Putamen (tissue), 1 donor: ENCODE results near the gene NEK9.
"Not testable (repeated sequence)": the region's sequence is repeated elsewhere in the genome, so short reads cannot be mapped to it uniquely, and the experiment has no call there.

ENCODE experiments used
- DNase-seq: peaks from one replicate; pipeline ENCODE4 v3.0.0-alpha.2; 2016; ENCODE audit warnings: low spot score

Gene NEK9

DNA sequence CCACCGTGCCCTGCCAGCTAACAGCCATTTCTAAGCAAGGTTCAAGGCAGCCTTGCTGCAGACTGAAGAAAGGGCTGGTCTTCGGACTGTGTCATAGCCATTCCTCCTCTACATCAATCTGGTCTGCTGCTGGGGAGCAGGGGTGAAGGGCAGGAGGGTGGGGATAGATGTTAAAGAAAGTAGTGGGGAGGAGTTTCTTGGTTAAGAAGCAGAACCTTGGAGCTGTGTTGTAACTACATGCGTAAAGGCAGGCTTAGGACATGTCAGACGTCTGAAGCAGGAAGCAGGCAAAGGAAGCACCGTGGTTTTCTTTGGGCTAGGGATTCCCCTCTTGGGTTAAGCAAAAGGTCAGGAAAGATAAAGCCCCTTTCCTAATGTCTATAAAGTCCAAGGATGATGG is 18.1 kb upstream of the NEK9 start:
- DNase-seq = no peak

DNA sequence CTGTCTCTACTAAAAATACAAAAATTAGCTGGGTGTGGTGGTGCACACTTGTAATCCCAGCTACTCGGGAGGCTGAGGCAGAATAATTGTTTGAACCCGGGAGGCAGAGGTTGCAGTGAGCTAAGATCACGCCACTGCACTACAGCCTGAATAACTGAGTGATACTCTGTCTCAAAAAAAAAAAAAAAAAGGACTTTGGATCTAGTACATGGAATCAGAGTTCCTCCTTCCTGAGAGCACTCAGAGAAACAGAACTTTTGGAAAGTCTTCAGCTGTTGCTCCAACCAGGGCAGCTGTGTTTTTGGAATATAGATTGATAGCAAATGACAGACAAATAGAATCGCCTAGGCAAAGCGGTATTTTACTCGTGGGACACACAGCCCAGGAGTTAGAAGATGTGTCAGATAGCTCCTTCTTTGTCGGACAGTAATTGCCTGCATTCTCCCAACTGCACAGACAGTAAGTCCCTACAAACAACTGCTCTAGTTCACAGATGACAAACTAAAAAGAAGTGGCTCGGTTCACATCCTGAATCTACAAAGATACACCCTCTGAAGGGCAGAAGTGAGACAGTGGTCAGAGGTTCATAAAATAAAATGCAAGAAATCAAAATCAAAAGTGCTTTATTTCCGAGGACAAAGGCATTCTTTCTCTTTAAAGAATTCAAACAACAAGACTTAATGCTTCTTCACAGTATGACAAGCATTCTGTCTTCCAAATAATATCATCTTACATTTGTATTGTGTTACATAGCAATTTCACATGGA is 17.1 kb upstream of the NEK9 start:
- no peak for DNase-seq

DNA sequence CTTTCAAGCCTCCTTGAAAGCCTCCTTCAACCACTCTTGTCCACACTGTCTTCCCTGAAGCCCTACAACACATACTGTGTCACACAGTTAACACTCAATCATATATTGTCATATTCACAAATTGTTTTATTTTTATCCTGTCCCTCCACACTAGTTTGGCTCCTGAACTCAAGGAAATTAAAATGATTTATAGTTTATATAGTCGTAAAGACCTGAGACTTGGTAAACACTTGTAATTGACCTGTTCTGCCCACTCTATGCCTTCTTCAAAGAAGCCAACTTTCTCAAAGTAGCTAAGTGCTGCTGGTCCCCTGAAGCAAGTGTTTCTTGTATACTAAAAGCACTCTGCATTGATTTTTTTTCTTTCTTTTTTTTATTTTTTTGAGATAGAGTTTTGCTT is 15.6 kb upstream of the NEK9 start:
- no peak for DNase-seq

DNA sequence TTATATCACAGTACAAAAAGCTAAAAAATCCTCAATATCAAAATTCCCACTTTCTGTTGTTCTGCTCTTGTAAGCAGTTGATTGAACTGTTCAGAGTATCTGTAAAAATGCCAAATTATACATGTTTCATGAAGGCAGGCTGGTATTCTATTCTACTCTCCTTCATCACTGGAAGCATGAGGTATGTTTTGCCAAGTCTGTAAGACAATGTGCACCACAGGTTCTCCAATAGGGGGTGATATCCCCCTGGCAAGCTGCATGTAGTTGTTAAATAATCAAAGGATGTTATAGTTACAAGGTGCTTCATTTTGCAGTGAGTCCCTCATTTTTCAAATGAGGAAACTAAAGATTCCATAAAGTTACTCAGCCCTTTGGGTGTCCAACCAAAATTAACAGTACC is 15.1 kb upstream of the NEK9 start:
- DNase-seq = no peak

DNA sequence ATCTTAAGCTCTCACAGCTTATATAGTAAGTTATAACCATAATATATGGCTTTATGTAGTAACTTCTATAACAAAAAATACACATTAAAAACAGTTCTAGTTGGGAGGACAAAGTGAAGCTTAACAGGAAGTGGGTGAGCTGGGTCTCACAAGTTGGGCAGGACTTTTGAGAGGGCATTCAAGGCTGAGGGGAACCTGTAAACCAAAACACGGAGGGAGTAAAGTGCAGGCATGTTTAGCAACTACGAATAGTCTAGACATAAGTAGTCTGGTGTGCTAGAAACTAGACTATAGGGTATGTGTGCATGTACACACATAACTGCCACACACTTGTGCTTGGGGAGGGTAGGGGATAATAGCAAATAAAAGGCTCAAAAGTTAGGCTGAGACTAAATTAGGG is 14.2 kb upstream of the NEK9 start:
- DNase-seq = no peak

DNA sequence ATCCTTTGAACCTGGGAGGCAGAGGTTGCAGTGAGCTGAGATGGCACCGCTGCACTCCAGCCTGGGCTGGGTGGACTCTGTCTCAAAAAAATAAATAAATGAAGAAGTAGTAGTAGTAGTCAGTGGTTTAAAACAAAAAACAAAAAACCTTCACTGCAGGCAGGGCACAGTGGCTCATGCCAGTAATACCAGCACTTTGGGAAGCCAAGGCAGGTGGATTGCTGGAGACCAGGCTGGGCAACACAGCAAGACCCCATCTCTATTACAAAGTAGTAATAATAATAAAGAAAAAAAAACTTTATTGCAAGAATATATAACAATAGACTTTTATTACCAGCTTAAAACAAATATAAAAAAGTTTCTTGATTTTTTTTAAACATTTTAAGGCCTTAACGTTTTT is 13.8 kb upstream of the NEK9 start:
- no peak for DNase-seq

DNA sequence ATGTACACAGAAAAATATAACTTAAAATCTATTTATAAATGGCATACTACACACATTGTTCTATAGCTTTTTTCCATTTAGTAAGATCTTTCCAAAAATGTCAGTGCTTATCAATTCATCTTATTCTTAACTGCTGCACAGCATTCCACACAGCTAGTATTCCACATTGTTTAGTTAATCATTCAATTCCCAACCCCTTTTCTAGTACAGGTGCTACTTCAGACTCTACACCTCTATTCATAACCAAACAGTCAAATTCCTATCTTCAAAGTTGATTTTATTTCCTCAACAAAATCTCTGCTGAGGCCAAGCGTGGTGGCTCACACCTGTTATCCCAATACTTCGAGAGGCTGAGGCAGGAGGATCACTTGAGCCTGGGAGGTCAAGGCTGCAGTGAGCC is 12.3 kb upstream of the NEK9 start:
- no peak for DNase-seq

DNA sequence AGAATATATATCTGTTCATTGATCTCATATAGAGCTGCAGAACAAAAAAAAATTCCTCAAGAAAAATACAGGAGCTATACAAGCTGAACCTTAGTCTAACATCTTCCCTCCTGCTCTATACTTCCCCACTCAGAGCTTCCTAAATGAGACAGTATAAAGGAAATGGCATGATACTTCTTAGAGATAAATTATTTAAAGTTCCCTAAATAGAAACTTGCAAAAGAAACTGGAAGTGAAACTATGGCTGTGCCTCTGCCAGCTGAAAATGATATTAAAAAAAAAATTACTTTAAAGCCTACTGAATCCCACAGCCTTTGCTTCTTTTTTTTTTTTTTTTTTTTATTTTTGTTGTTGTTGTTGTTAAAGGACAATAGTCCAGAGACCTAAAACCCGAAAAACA is 11.6 kb upstream of the NEK9 start:
- DNase-seq = no peak

DNA sequence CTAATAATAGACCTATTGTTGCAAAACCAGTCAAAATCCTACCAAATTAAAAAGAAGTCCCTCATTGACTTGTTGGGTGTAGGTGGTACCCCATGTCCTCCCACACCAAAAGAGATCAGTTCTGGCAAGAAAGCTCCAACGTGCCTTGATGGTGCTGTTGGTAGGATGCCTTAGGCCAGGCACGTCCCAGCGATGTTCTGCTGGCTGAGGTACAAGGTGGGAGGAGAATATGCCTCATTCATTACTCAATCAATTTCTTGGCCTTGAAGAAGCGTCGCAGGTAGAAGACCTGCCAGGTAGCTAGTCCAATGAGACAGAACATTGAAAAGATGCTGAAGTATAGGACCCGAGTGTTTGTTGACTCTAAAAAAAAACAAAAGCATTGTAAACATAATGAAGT is 7.8 kb upstream of the NEK9 start:
- DNase-seq = no peak

DNA sequence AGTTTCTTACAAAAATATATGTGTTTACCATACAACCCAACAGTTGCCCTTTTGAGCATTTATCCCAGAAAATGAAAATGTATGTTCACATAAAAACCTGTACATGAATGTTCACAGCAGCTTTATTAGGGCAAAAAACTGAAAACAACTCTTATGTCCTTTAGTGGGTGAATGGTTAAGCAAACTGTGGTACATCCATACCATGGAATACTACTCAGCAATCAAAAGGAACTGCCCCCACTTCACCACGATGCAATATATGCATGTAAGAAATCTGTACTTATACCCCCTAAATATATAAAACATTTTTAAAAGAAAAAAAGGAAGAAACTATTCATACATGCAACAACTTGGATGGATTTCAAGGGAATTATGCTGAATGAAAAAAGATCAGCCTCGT is 6.7 kb upstream of the NEK9 start:
- no peak for DNase-seq

DNA sequence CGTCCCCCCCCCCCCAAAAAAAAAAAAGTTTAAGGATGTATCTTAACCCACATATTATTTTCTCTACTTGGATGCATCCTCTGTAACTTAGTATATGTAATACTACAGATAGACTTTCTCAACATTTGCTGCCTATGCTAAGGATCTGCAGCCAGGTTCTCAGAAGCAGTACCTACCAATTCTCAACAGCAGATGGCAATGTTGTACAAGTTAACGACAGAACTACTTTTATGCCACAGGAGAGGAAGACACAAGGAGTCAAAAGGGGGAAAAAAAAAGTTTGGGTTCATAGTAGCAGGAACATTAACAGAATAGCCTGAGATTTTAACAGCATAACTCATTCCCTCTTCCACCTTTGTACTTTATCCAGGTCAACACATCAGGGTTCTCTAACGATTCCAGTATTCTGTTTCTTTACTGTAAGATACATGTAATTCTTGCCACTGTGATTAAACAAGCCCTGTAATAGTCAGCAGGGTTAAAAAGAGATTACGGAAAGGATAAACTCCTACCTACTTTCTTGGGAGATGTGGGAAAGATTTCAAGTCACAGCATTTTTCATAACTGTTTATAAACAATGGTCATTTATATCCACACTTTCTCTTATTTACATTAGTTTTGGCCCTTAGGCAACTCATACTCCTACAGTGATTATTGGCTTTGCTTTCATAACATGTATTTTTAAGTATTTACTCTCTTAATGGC is 5.7 kb upstream of the NEK9 start:
- peak; percentile 76 for DNase-seq

DNA sequence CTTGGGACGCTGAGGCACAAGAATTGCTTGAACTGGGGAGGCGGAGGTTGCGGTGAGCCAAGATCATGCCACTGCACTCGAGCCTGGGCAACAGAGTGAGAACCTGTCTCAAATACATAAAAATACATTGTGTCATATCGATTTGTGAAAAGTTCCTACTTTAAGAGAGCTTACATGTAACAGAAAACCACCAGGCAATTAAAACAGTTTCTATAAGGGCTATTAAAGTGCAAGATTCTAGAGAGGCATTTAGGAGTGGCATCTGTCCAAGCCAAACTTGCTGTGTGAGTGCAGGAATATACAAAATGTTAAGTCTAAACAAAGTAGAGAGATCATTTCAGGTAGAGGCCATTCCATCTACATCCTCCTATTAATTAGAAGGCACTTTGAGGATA is 1.7 kb upstream of the NEK9 start:
- no peak for DNase-seq

DNA sequence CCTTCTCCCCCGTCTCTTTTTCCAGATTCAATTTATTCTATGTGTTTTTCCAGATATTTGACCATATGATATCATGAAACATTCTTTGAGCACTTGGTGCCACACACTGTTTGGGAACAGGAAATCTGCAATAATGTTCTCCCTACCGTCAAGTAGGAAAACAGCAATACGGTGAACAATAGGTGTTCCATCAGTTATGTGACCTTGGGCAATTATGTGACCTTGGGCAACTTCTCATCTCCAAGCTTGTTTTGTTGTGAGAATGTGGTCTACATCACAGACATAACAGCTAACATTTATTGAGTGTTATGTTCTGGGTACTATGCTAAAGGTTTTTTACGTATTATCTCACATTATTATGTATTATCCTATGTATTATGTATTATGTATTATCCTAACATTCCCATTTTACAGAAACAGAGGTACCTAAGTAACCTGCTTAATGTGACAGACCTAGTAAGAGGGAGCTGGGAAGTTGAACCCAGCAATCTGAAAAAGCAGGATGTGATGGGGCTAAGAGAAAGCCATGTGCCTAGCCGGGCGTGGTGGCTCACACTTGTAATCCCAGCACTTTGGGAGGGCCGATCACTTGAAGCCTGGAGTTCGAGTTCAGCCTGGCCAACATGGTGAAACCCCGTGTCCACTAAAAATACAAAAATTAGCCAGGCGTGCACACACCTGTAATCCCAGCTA is 1.2 kb upstream of the NEK9 start:
- no peak for DNase-seq

DNA sequence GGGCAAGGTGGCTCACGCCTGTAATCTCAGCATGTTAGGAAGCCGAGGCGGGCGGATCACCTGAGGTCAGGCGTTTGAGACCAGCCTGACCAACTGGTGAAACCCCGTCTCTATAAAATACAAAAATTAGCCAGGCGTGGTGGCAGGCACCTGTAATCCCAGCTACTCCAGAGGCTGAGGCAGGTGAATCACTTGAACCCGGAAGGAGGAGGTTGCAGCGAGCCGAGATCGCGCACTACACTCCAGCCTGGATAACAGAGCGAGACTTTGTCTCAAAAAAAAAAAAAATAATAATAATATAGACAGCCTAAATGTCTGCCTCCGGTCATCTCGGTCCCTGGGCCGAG is 599 bp upstream of the NEK9 start:
- DNase-seq = not testable (repeated sequence)

DNA sequence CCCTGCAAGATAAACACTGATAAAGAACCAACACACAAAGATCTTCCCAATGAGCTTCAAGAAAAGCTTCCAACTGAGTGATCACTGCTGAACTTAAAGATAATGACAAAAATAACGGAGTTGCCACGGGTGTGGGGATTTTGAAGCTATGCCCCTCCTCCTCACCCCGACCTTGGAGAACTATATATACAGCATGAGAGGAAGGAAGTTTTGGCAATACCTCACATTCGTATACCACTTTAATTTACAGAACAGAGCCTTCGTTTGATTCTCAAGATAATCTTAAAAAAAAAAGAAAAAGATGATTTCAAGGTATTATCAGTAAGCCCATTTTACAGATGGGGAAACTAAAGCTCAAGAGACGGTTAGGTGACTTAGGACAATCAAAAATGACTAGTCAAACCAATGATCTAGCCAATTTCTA is 715 bp downstream of the NEK9 start:
- DNase-seq = no peak

DNA sequence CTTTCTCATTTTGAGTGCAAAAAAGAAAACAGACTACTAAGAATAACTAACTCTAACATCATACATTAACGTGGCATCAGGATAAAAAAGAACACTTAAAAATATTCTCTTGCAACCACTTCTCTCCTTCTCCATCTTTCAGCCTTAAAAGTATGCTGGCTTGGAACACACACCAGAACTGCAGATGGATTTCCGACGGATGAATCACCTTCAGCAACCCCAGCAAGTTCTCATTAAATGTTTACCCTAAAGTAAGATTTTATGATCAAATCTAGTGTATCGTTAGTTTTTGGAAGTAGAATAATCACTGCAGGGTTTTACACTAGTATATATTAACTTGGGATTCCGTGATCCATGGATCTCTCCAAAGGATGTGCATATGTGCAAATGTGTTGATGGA is 1.2 kb downstream of the NEK9 start:
- no peak for DNase-seq

DNA sequence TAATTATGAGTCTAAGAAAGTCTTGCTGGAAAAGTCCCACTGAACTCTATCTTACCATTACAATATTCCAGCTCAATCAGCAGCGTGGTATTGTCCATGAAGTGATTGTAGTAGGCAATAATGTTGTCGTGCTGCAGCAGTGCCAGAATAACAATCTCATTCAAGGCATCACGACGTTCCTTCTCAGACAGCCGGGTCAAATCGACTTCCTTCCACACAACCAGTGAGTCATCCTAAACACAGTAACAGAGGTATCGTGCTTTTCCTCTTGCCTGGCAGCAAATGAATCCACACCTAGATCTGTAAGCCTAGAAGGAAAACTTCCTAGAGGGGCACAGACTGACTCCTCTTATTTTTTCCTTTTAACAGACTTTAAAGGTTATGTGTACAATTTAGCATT is 2.9 kb downstream of the NEK9 start:
- no peak for DNase-seq

DNA sequence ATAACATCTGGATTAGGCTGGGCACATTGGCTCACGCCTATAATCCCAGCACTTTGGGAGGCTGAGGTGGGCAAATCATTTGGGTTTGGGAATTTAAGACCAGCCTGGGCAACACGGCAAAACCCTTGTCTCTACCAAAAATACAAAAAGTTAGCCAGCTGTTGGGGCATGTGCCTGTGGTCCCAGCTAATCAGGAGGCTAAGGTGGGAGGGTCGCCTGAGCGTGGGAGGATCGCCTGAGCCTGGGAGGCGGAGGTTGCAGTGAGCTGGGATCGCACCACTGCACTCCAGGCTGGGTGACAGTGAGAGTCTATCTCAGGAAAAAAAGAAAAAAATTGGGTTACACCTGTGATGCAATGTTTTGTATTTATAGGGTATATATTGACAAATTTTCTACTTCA is 5.3 kb downstream of the NEK9 start:
- no peak for DNase-seq

DNA sequence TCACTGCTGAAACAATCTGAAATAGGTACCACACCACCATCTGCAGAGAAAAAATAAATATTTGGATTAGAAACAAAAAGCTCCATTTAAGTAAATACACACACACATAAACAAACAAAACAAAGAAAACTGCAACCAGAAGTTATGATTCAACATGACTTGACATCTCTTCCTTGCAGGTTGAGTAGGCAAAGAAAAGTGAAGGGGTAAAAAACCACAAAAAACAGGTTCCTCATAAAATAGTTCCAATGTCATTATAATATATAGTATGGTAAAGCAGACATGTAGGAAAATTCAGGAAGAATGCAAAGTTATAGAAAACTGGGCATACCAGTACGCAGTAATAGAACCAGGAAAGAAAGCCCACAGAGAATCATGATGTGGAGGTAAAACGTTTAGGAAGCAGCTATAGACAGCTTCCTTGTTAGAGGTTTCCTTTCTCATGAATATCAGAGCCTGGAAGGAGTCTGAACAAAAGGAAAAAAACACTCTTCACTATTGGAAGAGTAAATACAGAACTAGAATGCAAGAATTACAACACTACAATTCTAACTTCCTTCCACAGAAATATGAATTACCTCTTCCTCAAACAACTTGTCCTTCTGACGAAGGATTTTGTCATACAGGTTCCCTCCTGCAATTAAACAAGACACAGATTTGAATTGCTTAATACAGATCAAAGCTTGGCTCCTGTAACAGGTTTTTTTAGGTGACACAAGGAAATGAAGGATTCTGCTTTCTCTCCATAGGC is 6.1 kb downstream of the NEK9 start:
- no peak for DNase-seq

DNA sequence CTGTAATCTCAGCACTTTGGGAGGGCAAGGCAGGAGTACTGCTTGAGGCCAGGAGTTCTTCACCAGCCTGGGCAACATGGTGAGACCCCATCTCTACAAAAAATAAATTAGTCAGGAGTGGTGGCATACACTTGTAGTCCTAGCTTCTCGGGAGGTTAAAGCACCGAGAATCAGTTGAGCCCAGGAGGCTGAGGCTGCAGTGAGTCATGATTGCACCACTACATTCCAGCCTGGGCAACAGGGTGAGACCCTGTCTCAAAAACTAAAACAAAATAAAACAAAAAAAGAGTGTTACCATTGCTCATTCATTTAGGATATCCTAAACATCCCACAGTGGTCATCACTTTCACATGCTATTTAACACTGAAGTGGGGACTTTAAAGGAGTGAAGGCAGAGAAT is 7.8 kb downstream of the NEK9 start:
- DNase-seq = no peak

DNA sequence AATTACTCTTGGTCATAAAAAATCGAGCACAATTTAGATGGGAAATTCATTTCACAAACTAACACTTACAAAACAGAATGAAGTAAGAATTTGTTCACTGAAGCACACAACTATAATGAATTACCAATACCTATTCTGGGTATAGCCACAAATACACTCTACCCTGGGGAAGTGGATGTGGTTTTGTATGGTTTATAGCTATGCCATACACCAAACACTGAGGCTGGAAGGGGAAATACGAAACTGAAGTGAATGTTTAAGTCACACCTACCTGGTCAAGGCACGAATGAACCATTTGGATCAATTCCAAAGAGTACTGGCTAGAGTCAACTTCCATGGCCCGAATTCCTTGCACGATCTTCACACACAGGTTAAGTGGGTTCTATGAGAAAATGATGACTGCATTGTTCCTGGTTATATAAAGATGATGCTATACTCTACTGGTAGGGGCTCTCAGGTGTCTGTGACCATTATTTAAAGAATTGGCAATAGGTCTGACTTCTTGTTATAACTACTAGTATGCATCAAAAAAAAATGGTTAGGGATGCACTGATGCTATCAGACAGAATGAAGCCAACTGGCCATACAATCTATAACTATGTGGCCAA is 12.8 kb downstream of the NEK9 start:
- DNase-seq = no peak

DNA sequence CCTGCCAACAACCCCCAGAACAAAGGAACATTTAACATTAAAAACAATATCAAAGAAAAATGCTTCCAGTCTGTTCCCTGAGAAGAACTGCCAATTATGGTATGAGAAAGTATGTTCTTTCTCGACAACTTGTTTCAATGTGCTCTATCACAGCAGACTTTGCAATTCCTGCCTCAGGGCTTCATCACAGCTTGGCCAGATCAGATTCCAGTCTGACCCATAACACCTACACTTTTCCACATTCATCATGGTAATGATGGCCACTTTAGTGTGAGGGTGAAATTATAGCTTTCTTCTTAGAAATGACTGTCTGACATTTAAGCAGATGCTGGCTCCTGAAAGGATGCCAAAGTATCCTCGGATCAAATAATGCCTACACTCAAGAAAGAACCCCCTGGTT is 17.0 kb downstream of the NEK9 start:
- DNase-seq = no peak
